B cell (primary cell): ENCODE results near the gene HES7. TPM values are rescaled to one million over a fixed set of nuclear protein-coding genes. Genes with fewer than 3 reads are reported as not detected.

ENCODE experiments used
- ATAC-seq: fragments of 200-7000 bp; cut with Tn5 transposase; one replicate; pipeline ENCODE4 v1.10.0; 2021; ENCODE audit warnings: low read depth, mild to moderate bottlenecking, moderate number of reproducible peaks, moderate library complexity
- CTCF ChIA-PET: fragments of 350-600 bp; sonication (Branson Sonifier 250); formaldehyde crosslinking; loops from one replicate; lab custom pipeline; 2021; ENCODE audit warnings: antibody characterized with exemption, inconsistent platforms; lab: Charles Lee
- POLR2A ChIA-PET: fragments of 350-600 bp; sonication (Branson Sonifier 250); formaldehyde crosslinking; loops from one replicate; lab custom pipeline; 2021; ENCODE audit warnings: antibody characterized with exemption; lab: Charles Lee
- DNase-seq: peaks from one replicate; pipeline ENCODE4 v3.0.0; 2013
- H2AFZ ChIP-seq: 2 replicates; pipeline ENCODE4 v1.6.1; 2012; ENCODE audit warnings: mild to moderate bottlenecking, low read depth, low read length; ENCODE audit not compliant: insufficient read depth, poor library complexity, severe bottlenecking
- H3K27ac ChIP-seq, 2 donors: 1 replicate in 1 of 2; 2 replicates in 1 of 2; pipeline ENCODE4 v1.5.1; 2012 to 2013; ENCODE audit warnings: low read length in 2 of 2, mild to moderate bottlenecking in 2 of 2, moderate library complexity in 1 of 2
- H3K27me3 ChIP-seq, 4 experiments: fragments of 200-600 bp in 1 of 4; sonication (generic) in 1 of 4; replicated peaks in 1 of 4; 1 replicate in 2 of 4; 2 replicates in 2 of 4; pipeline versions ENCODE4 v1.6.1 to v1.7.0; 2013 to 2016; ENCODE audit warnings: low read length in 3 of 4, mild to moderate bottlenecking in 2 of 4, mixed read lengths in 1 of 4, moderate library complexity in 1 of 4; ENCODE audit not compliant: insufficient read depth in 4 of 4, control insufficient read depth in 3 of 4; ENCODE audit errors: control extremely low read depth in 1 of 4
- H3K36me3 ChIP-seq, 2 experiments: replicated peaks in 1 of 2; 1 replicate in 1 of 2; 2 replicates in 1 of 2; pipeline versions ENCODE4 v1.6.1 to v1.7.1; 2013; ENCODE audit warnings: low read length in 1 of 2; ENCODE audit not compliant: insufficient read depth in 2 of 2, control insufficient read depth in 1 of 2; ENCODE audit errors: control extremely low read depth in 1 of 2, extremely low read depth in 1 of 2
- H3K4me1 ChIP-seq, 2 donors: fragments of 200-600 bp in 1 of 2; sonication (generic) in 1 of 2; 1 replicate in 1 of 2; 2 replicates in 1 of 2; pipeline versions ENCODE4 v1.5.1 to v1.6.1; 2013 to 2017; ENCODE audit warnings: low read length in 2 of 2; ENCODE audit not compliant: control insufficient read depth in 2 of 2, insufficient read depth in 2 of 2
- H3K4me2 ChIP-seq: replicated peaks from 2 replicates; pipeline ENCODE3; 2012; ENCODE audit warnings: mild to moderate bottlenecking, low read depth, low read length; ENCODE audit not compliant: poor library complexity, severe bottlenecking
- H3K4me3 ChIP-seq, 5 experiments: fragments of 200-600 bp in 1 of 5; sonication (generic) in 1 of 5; 1 replicate in 3 of 5; 2 replicates in 2 of 5; pipeline versions ENCODE4 v1.5.1 to v1.7.0; 2011 to 2016; ENCODE audit warnings: low read length in 4 of 5, mild to moderate bottlenecking in 4 of 5, low read depth in 2 of 5, control low read depth in 1 of 5, moderate library complexity in 1 of 5; ENCODE audit not compliant: insufficient read depth in 1 of 5; ENCODE audit errors: control extremely low read depth in 1 of 5, extremely low read depth in 1 of 5
- H3K79me2 ChIP-seq: fragments of 200-600 bp; sonication (generic); one replicate; pipeline ENCODE4 v1.6.0; 2016; ENCODE audit warnings: low read length; ENCODE audit not compliant: control insufficient read depth, insufficient read depth
- H3K9ac ChIP-seq: fragments of 200-600 bp; sonication (generic); 2 replicates; pipeline ENCODE4 v1.6.1; 2017; ENCODE audit warnings: mild to moderate bottlenecking, low read length, moderate library complexity
- H3K9me3 ChIP-seq, 3 donors: one replicate each; pipeline versions ENCODE4 v1.6.1 to v1.7.1; 2013; ENCODE audit warnings: low read length in 2 of 3; ENCODE audit not compliant: control insufficient read depth in 2 of 3, insufficient read depth in 1 of 3; ENCODE audit errors: control extremely low read depth in 1 of 3
- H4K20me1 ChIP-seq: 2 replicates; pipeline ENCODE4 v1.6.0; 2012; ENCODE audit warnings: mild to moderate bottlenecking, low read length; ENCODE audit not compliant: insufficient read depth, control insufficient read depth, poor library complexity, severe bottlenecking
- H3K27ac Mint-ChIP-seq: one replicate; pipeline ENCODE4 v1.8.0; 2021; ENCODE audit warnings: mixed read lengths
- H3K27me3 Mint-ChIP-seq: one replicate; pipeline ENCODE4 v1.8.0; 2021; ENCODE audit warnings: mixed read lengths
- H3K4me1 Mint-ChIP-seq: one replicate; pipeline ENCODE4 v1.8.0; 2021; ENCODE audit warnings: mixed read lengths
- H3K4me3 Mint-ChIP-seq: one replicate; pipeline ENCODE4 v1.8.0; 2021; ENCODE audit warnings: mixed read lengths
- H3K9me3 Mint-ChIP-seq: one replicate; pipeline ENCODE4 v1.8.0; 2022; ENCODE audit warnings: mixed read lengths; ENCODE audit not compliant: insufficient read depth
- EZH2 ChIP-seq: IDR thresholded peaks from 2 replicates; pipeline ENCODE4 v1.6.1; 2012; ENCODE audit warnings: borderline replicate concordance, low read depth, mild to moderate bottlenecking, moderate library complexity, low read length; ENCODE audit not compliant: insufficient read depth, poor library complexity, severe bottlenecking
- WGBS: methylation state at CpG from one replicate; pipeline ENCODE4 v1.1.5; 2013; ENCODE audit warnings: missing lambda C conversion rate; ENCODE audit not compliant: insufficient coverage; 5-methylcytosine and 5-hydroxymethylcytosine counted together
- intact Hi-C: fragments of 100-400 bp; cut with micrococcal nuclease; formaldehyde crosslinking; loops from one replicate; pipeline ENCODE4 v1.10.0; 2022
- polyA plus RNA-seq: library from polyadenylated mRNA; depleted of rRNA; stranded (reverse); fragments of >200 nt; gene quantifications from 2 replicates; pipeline ENCODE4 v1.2.3, GENCODE V29; 2012
- total RNA-seq, 2 donors: library from RNA; stranded (reverse); fragments of 120-200 nt in 1 of 2; gene quantifications; 1 replicate in 1 of 2; 2 replicates in 1 of 2; pipeline versions ENCODE4 v1.2.3 to v1.2.4, GENCODE V29; 2013 to 2022
- TF ChIP-seq, protein P1 (sequence below): fragments of 200-600 bp; IDR thresholded peaks from one replicate; pipeline ENCODE4 v1.8.0; 2022; ENCODE audit warnings: antibody characterized with exemption, mild to moderate bottlenecking

HES7 gene
- total and polyA plus RNA-seq, 2 donors (not counting 1 experiment from before 2014, with no cell fraction given), result 0.34 TPM; not detected in 1

- Mint-ChIP-seq H3K9me3 (no peaks in the 10 kb centered on the region), H3K27ac (no peak overlapping the region), H3K4me3 (no peak overlapping the region), H3K4me1 (peaks cover 18% of the 10 kb centered on the region), H3K27me3 (no peaks in the 10 kb centered on the region)
- 92% methylated on average over 11 of the region's 14 CpGs for WGBS
- POLR2A ChIA-PET, result interaction anchor here (1.7 kb wide), 1 partner anchor 12 kb away, joined by 6 read pairs; no protein-coding TSS in a partner anchor
- DNase-seq (peak; percentile 34), ATAC-seq (no peak)
- Histone ChIP-seq H3K4me3 (no peak overlapping the region), H3K36me3 (peaks cover 0 to 77% of the 10 kb centered on the region in 2 experiments), H3K27ac (no peak overlapping the region), H3K4me2 (no peak overlapping the region), H3K79me2 (peaks cover 30% of the 10 kb centered on the region), H3K4me1 (peaks cover 10 to 19% of the 10 kb centered on the region in 2 donors), H4K20me1 (peaks cover 26% of the 10 kb centered on the region), H3K27me3 (no peaks in the 10 kb centered on the region), H2AFZ (no peak overlapping the region), H3K9me3 (no peaks in the 10 kb centered on the region), H3K9ac (no peak overlapping the region)
- TF ChIP-seq EZH2, result no peak
- TF ChIP-seq, protein P1, sequence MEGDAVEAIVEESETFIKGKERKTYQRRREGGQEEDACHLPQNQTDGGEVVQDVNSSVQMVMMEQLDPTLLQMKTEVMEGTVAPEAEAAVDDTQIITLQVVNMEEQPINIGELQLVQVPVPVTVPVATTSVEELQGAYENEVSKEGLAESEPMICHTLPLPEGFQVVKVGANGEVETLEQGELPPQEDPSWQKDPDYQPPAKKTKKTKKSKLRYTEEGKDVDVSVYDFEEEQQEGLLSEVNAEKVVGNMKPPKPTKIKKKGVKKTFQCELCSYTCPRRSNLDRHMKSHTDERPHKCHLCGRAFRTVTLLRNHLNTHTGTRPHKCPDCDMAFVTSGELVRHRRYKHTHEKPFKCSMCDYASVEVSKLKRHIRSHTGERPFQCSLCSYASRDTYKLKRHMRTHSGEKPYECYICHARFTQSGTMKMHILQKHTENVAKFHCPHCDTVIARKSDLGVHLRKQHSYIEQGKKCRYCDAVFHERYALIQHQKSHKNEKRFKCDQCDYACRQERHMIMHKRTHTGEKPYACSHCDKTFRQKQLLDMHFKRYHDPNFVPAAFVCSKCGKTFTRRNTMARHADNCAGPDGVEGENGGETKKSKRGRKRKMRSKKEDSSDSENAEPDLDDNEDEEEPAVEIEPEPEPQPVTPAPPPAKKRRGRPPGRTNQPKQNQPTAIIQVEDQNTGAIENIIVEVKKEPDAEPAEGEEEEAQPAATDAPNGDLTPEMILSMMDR, result no peak
- CTCF ChIA-PET, result interaction anchor here (0.9 to 2.7 kb wide), 3 partner anchors 10 to 36 kb away, joined by 3 to 10 read pairs (median 4); no protein-coding TSS in a partner anchor
- intact Hi-C loops, result no loop called here
Observed at GRCh38 chr17:8146381-8147140, 22.7 kb upstream of the HES7 start.

- H2AFZ ChIP-seq, result no peak overlapping the region
- POLR2A ChIA-PET, result no interaction called here
- no peaks in the 10 kb centered on the region for H3K27me3 ChIP-seq
- ATAC-seq (no peak), DNase-seq (peak; percentile 32)
- no peaks in the 10 kb centered on the region for H3K9me3 ChIP-seq
- Mint-ChIP-seq H3K27ac (no peak overlapping the region), H3K9me3 (no peaks in the 10 kb centered on the region), H3K4me1 (peaks cover 14% of the 10 kb centered on the region), H3K27me3 (no peaks in the 10 kb centered on the region), H3K4me3 (no peak overlapping the region)
- H3K4me2 ChIP-seq, result no peak overlapping the region
- WGBS, result 100% methylated on average over 6 of the region's 12 CpGs
- no peak for TF ChIP-seq EZH2
- TF ChIP-seq, protein P1, result no peak
- no peak overlapping the region for H3K27ac ChIP-seq
- H3K4me3 ChIP-seq, result no peak overlapping the region
- intact Hi-C loops, result no loop called here
- peaks cover 0 to 84% of the 10 kb centered on the region in 2 experiments for H3K36me3 ChIP-seq
- peaks cover 7 to 12% of the 10 kb centered on the region in 2 donors for H3K4me1 ChIP-seq
- CTCF ChIA-PET, result interaction anchor here (1.6 kb wide), 1 partner anchor 11 kb away, joined by 4 read pairs; no protein-coding TSS in a partner anchor
- peaks cover 22% of the 10 kb centered on the region for H4K20me1 ChIP-seq
- no peak overlapping the region for H3K9ac ChIP-seq
- peaks cover 29% of the 10 kb centered on the region for H3K79me2 ChIP-seq
Observed at GRCh38 chr17:8145811-8146210, 21.9 kb upstream of the HES7 start.
